GM08714 (cell line): ENCODE measurements around the gene KLHL4.
"Not testable (repeated sequence)": the region's sequence is repeated elsewhere in the genome, so short reads cannot be mapped to it uniquely, and the experiment has no call there.

ENCODE experiments used
- H3K4me3 ChIP-seq: fragments of 200-500 bp; sonication (Bioruptor generic); 2 replicates; pipeline ENCODE4 v1.5.1; 2014; ENCODE audit warnings: mild to moderate bottlenecking, low read length, inconsistent platforms
- ZNF274 ChIP-seq: IDR thresholded peaks from 2 replicates; pipeline ENCODE4 v1.6.1; 2012; ENCODE audit warnings: mild to moderate bottlenecking, low read depth, low read length

Gene KLHL4

DNA sequence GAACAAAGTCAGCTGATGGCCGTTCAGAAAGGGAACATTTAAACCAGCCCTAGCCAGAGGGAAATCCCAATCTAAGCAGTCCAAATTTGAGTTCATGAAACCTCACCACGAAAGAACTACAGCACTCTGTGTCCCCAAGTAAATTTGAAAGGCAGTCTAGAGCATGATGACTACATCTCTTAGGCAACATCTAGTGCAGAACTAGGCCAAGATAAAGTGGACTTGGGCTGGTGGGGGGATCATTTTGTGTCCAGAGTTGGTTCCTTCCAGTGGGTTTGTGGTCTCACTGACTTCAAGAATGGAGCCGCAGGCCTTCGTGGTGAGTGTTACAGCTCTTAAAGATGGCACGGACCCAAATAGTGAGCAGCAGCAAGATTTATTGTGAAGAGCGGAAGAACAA, 64.9 kb downstream of the KLHL4 start:
- no peak for TF ChIP-seq ZNF274

GRCh38 chrX:87583679-87584078, 66.1 kb downstream of the KLHL4 start:
- TF ChIP-seq ZNF274, result no peak
- H3K4me3 ChIP-seq, result no peak overlapping the region

More for the DNA sequence above, 64.9 kb downstream of the KLHL4 start:
- no peak overlapping the region for H3K4me3 ChIP-seq

DNA sequence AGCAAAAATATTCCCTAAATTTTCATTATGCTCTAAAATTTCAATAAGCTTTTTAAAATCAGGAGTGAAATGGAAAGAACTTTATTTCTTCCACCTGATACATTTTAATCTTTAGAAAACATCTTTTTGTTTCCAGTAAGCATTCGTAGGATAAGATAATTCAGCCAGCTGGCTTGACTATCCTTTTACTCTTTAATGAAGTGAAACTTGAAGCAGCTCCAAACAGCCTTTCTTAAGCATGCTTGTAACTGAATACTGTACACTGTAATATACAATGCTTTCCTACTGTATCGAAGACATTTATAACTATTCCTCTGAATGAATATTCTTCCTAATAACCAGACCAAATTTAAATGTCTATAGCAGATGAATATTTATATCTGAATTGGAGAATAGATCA, 98.8 kb downstream of the KLHL4 start:
- no peak overlapping the region for H3K4me3 ChIP-seq
- TF ChIP-seq ZNF274, result no peak

GRCh38 chrX:87621697-87622096, 104.1 kb downstream of the KLHL4 start:
- TF ChIP-seq ZNF274, result no peak

GRCh38 chrX:87626996-87627395, 109.4 kb downstream of the KLHL4 start:
- no peak for TF ChIP-seq ZNF274
- no peak overlapping the region for H3K4me3 ChIP-seq

More at GRCh38 chrX:87621697-87622096, 104.1 kb downstream of the KLHL4 start:
- no peak overlapping the region for H3K4me3 ChIP-seq

- no peak for TF ChIP-seq ZNF274
- H3K4me3 ChIP-seq, result no peak overlapping the region
These were observed 116.8 kb downstream of the KLHL4 start for GRCh38 chrX:87634361-87634760.

DNA sequence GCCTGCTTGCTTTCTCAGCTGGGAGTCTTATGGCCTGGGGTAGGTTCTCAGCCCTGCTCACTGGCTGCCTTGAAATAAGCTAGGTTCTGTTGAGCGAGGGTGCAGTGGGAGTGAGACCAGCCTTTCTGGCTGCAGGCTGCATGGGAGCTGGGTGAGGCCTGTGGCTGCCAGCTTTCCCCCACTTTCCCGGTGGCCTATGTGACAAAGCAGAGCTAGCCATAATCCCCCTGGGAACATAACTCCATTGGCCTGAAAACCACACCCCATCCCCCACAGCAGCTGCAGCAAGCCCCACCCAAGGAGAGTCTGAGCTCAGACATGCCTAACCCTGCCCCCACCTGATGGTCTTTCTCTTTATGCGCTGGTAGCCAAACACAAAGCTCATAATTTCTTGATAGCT, 118.9 kb downstream of the KLHL4 start:
- no peak overlapping the region for H3K4me3 ChIP-seq
- no peak for TF ChIP-seq ZNF274

DNA sequence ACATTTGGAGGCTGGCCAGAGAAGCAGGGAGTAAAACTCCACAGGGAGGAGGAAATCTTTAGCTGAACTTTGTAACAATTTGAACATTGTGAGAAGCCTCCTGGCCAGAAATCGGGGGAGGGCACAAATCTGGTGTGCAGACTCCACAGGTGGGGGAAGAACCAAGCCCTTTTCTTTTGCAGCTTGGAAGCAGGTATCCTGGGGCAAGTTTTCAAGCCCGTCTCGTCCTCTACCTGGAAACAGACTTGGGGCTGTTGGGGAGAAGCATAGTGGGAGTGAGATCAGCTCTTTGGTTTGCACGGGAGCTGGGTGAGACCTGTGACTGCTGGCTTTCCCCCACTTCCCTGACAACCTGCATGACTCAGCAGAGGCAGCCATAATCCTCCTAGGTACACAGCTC, 123.8 kb downstream of the KLHL4 start:
- not testable (repeated sequence) for H3K4me3 ChIP-seq

DNA sequence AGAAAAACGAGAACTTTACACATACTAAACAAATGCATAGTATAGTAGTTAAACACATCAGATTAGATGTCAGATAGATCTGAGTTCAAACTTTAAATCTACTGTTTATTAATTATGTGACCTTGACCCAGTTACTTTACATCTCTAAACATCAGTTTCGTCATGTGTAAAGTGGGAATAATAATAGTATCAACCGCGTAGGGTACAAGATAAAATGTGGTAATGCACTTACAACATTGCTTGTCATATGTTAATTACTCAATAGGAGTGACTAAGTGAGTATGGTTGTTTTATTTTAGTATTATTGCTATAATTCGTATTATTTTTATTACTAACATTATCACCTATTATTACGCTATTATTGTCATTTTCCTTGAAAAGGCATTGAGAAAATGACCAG, 144.2 kb downstream of the KLHL4 start:
- TF ChIP-seq ZNF274, result no peak
- no peak overlapping the region for H3K4me3 ChIP-seq

DNA sequence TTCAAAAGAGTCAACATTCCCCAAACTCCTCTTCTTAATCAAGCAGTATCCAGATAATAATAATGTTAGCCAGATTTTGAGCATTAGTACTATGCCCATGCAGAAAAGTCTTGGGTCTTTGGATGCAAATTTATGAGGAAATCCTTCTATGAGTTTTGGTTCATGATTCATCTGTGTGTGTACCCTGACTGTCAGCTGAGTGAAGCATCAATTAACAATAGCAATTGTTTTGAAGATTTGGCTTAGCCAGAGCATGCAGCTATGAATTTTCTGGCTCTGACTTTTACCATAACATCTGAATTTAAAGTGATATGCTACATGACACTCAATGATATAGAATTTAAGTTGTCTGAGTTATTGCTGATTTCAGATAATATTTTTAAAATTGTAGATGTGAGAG, 145.8 kb downstream of the KLHL4 start:
- H3K4me3 ChIP-seq, result no peak overlapping the region
- no peak for TF ChIP-seq ZNF274

DNA sequence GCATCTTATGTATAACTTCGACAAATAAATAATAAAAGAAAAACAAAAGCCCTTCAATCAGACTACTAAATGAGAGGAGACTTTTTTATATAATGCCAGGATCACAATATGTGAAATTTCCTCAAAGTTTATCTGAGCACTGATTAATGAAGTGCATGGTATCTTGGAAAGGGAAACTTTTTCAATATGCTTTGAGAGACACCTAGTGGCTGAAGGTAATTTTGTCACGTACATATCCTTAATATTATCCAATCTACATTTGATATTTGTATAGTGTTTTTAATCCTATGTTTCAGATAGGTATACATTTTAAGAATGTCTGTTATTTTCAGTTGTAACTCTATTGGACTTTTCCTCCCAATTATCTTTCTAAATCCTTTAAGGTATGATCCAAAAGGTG, 146.8 kb downstream of the KLHL4 start:
- H3K4me3 ChIP-seq, result no peak overlapping the region
- no peak for TF ChIP-seq ZNF274

DNA sequence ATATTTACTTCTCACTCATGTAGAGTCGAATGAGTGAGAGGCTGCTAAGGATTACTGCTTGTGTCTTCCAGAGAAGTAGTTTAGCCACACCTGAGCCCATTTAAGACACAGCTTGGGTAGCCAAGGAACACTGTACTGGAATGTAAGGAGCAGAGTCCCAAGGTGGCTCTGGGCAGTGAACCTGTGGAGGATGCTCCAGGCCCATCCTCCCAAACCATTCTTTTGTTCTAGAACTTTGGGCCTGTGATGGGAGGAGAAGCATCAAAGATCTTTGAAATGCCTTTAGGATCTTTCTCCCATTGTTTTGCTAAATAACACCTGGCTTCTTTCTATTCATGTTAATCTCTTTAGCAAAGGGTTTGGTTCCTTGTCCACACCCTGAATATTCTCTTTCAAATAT, 162.2 kb downstream of the KLHL4 start:
- TF ChIP-seq ZNF274, result no peak
- no peak overlapping the region for H3K4me3 ChIP-seq

DNA sequence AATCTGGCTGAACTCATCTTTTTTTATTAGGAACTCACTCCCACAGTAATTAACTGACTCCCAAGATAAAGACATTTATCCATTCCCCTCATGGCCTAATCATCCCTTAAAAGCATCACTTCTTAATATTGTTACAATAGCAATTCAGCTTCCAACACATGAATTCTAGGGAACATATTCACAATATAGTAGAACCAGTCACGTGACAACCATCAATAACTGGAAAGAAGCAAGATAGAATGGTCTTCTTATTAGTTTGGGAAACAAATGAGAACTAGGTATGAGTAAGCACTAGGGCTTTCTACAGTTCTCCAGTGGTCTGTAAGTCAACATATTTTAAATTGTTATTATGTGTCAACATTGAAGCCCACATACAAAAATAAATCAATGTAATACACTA, 170.1 kb downstream of the KLHL4 start:
- H3K4me3 ChIP-seq, result no peak overlapping the region
- no peak for TF ChIP-seq ZNF274

GRCh38 chrX:87688113-87688748, 170.6 kb downstream of the KLHL4 start:
- H3K4me3 ChIP-seq, result not testable (repeated sequence)

DNA sequence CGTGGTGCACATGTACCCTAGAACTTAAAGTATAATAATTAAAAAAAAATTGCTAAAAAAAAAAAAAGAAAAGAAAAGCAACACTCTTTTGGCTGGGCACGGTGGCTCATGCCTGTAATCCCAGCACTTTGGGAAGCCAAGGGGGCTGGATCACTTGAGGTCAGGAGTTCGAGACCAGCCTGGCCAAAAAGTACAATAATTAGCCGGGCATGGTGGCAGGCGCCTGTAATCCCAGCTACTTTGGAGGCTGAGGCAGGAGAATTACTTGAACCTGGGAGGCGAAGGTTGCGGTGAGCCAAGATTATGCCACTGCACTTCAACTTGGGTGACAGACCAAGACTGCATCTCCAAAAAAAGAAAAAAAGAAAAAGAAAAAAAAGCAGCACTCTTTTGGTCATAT, 171.6 kb downstream of the KLHL4 start:
- H3K4me3 ChIP-seq, result not testable (repeated sequence)

GRCh38 chrX:87693204-87693603, 175.6 kb downstream of the KLHL4 start:
- no peak overlapping the region for H3K4me3 ChIP-seq
- no peak for TF ChIP-seq ZNF274
